Type B pancreatic cell (in vitro differentiated cells): ENCODE measurements around the gene CDCA3. TPM values are rescaled to one million over a fixed set of nuclear protein-coding genes. Genes with fewer than 3 reads are reported as not detected.
"Not testable (repeated sequence)": the region's sequence is repeated elsewhere in the genome, so short reads cannot be mapped to it uniquely, and the experiment has no call there.

Source experiments
- DNase-seq: peaks from one replicate; pipeline ENCODE4 v3.0.0; 2021; ENCODE audit warnings: mixed read lengths; ENCODE audit not compliant: unreplicated experiment; ENCODE audit errors: extremely low spot score
- H3K27ac Mint-ChIP-seq: 2 replicates; pipeline ENCODE4 v1.8.0; 2021; ENCODE audit warnings: mild to moderate bottlenecking, mixed read lengths
- H3K27me3 Mint-ChIP-seq: 2 replicates; pipeline ENCODE4 v1.8.0; 2021; ENCODE audit warnings: mixed read lengths
- H3K36me3 Mint-ChIP-seq: 2 replicates; pipeline ENCODE4 v1.8.0; 2021; ENCODE audit warnings: mixed read lengths
- H3K4me1 Mint-ChIP-seq: one replicate; pipeline ENCODE4 v1.8.0; 2021; ENCODE audit warnings: mixed read lengths; ENCODE audit not compliant: unreplicated experiment
- H3K4me3 Mint-ChIP-seq: 2 replicates; pipeline ENCODE4 v1.8.0; 2021; ENCODE audit warnings: mild to moderate bottlenecking, mixed read lengths
- H3K9me3 Mint-ChIP-seq: 2 replicates; pipeline ENCODE4 v1.8.0; 2021; ENCODE audit warnings: mixed read lengths
- CTCF ChIP-seq: fragments of 200-600 bp; sonication (generic); conservative IDR thresholded peaks from 2 replicates; pipeline ENCODE4 v1.5.0; 2021; ENCODE audit warnings: antibody characterized with exemption, mild to moderate bottlenecking
- long read RNA-seq: library from polyadenylated mRNA; unstranded; transcript quantifications from one replicate; pipeline ENCODE4 v2.0.0, GENCODE V29; 2020
- total RNA-seq: library from RNA; stranded (reverse); gene quantifications from 2 replicates; pipeline ENCODE4 v1.2.1, GENCODE V29; 2021; ENCODE audit warnings: low replicate concordance

CDCA3 gene
- total RNA-seq, result 31.7 and 33.5 TPM in 2 replicates
- long read RNA-seq, transcript CDCA3-207 (6 exons, 1,943 nt), result major isoform, 23 of 42 reads
- long read RNA-seq, partial matches to known transcripts, result 4 of 42 reads
- long read RNA-seq, other reads (novel, unspliced or antisense), result 9 of 42 reads

- no peak for TF ChIP-seq CTCF
- Mint-ChIP-seq H3K27me3 (peaks cover 2% of the 10 kb centered on the region), H3K27ac (peak within 1 kb of the TSS; percentile 98), H3K9me3 (no peaks in the 10 kb centered on the region), H3K4me3 (peak within 1 kb of the TSS; percentile 94), H3K36me3 (peaks cover 24% of the 10 kb centered on the region), H3K4me1 (peaks cover 12% of the 10 kb centered on the region)
- peak; percentile 92 for DNase-seq
Measured at GRCh38 chr12:6851153-6851920, at the start of gene CDCA3. CDCA3 (minus strand) TSS chr12:6851286; CDS start chr12:6850952, 334 bp downstream.

- TF ChIP-seq CTCF, result no peak
- no peaks in the 10 kb centered on the region for H3K4me1 Mint-ChIP-seq
- no peaks in the 10 kb centered on the region for H3K27me3 Mint-ChIP-seq
- no peak overlapping the region for H3K27ac Mint-ChIP-seq
- peaks cover 10% of the 10 kb centered on the region for H3K36me3 Mint-ChIP-seq
- no peak for DNase-seq
- H3K9me3 Mint-ChIP-seq, result no peaks in the 10 kb centered on the region
- H3K4me3 Mint-ChIP-seq, result no peak overlapping the region
Measured at GRCh38 chr12:6899837-6900519, 48.9 kb upstream of the CDCA3 start.

- H3K4me1 Mint-ChIP-seq, result no peaks in the 10 kb centered on the region
- H3K36me3 Mint-ChIP-seq, result peaks cover 10% of the 10 kb centered on the region
- DNase-seq, result no peak
- H3K9me3 Mint-ChIP-seq, result no peaks in the 10 kb centered on the region
- no peak overlapping the region for H3K4me3 Mint-ChIP-seq
- TF ChIP-seq CTCF, result no peak
- no peak overlapping the region for H3K27ac Mint-ChIP-seq
- no peaks in the 10 kb centered on the region for H3K27me3 Mint-ChIP-seq
Measured at GRCh38 chr12:6899427-6899826, 48.3 kb upstream of the CDCA3 start.

GRCh38 chr12:6896846-6897435, 45.9 kb upstream of the CDCA3 start:
- Mint-ChIP-seq H3K4me1 (no peaks in the 10 kb centered on the region), H3K36me3 (peaks cover 4% of the 10 kb centered on the region), H3K9me3 (no peaks in the 10 kb centered on the region), H3K27ac (peak overlapping the region; percentile 51), H3K27me3 (no peaks in the 10 kb centered on the region), H3K4me3 (no peak overlapping the region)
- DNase-seq, result no peak
- TF ChIP-seq CTCF, result no peak

GRCh38 chr12:6894321-6894720, 43.2 kb upstream of the CDCA3 start:
- H3K36me3 Mint-ChIP-seq, result peaks cover under 1% of the 10 kb centered on the region
- H3K27ac Mint-ChIP-seq, result no peak overlapping the region
- H3K4me1 Mint-ChIP-seq, result peaks cover 4% of the 10 kb centered on the region
- H3K9me3 Mint-ChIP-seq, result no peaks in the 10 kb centered on the region
- TF ChIP-seq CTCF, result no peak
- H3K27me3 Mint-ChIP-seq, result no peaks in the 10 kb centered on the region
- DNase-seq, result no peak
- H3K4me3 Mint-ChIP-seq, result no peak overlapping the region

- not testable (repeated sequence) for H3K27me3 Mint-ChIP-seq, DNase-seq, H3K4me1 Mint-ChIP-seq, H3K36me3 Mint-ChIP-seq, H3K9me3 Mint-ChIP-seq
- Mint-ChIP-seq H3K4me3 (peak overlapping the region; percentile 61), H3K27ac (peak overlapping the region; percentile 14)
Measured at GRCh38 chr12:6892683-6893082, 41.6 kb upstream of the CDCA3 start.
